ACC112 (cell line): Measurements from ENCODE around the gene JMJD6.

Experiments
- H2AFZ ChIP-seq: fragments of 200-600 bp; sonication (generic); one replicate; pipeline ENCODE4 v1.6.0; 2017; ENCODE audit warnings: antibody characterized with exemption, low read length; ENCODE audit not compliant: unreplicated experiment
- H3K27ac ChIP-seq: fragments of 200-600 bp; sonication (generic); 2 replicates; pipeline ENCODE4 v1.5.1; 2014; ENCODE audit warnings: low read depth, mild to moderate bottlenecking, antibody characterized with exemption, low read length, moderate library complexity
- H3K27me3 ChIP-seq: fragments of 200-600 bp; sonication (generic); 2 replicates; pipeline ENCODE4 v1.6.1; 2014; ENCODE audit warnings: mild to moderate bottlenecking, antibody characterized with exemption, low read length, moderate library complexity, mixed read lengths; ENCODE audit not compliant: insufficient read depth
- H3K36me3 ChIP-seq: fragments of 200-600 bp; sonication (generic); 2 replicates; pipeline ENCODE4 v1.6.1; 2016; ENCODE audit warnings: mild to moderate bottlenecking, antibody characterized with exemption, low read length, moderate library complexity, mixed read lengths; ENCODE audit not compliant: insufficient read depth
- H3K4me1 ChIP-seq: fragments of 200-600 bp; sonication (generic); one replicate; pipeline ENCODE4 v1.6.1; 2016; ENCODE audit warnings: low read length, mixed read lengths; ENCODE audit not compliant: insufficient read depth, unreplicated experiment, control insufficient read depth
- H3K4me3 ChIP-seq: fragments of 200-600 bp; sonication (generic); 2 replicates; pipeline ENCODE4 v1.5.1; 2014; ENCODE audit warnings: mild to moderate bottlenecking, low read depth, low read length
- H3K79me2 ChIP-seq: fragments of 200-600 bp; sonication (generic); one replicate; pipeline ENCODE4 v1.6.0; 2016; ENCODE audit warnings: low read length; ENCODE audit not compliant: control insufficient read depth, unreplicated experiment, insufficient read depth

JMJD6 gene

GRCh38 chr17:76726231-76726775 lies at the start of gene JMJD6:
JMJD6 (minus strand) TSS chr17:76726606; CDS start chr17:76726475, 131 bp downstream.
- Histone ChIP-seq H2AFZ (no peak within 1 kb of the TSS), H3K27ac (peak within 1 kb of the TSS; percentile 95), H3K4me3 (peak within 1 kb of the TSS; percentile 97), H3K36me3 (peaks cover 30% of the 10 kb centered on the region), H3K27me3 (no peaks in the 10 kb centered on the region), H3K79me2 (peaks cover 84% of the 10 kb centered on the region), H3K4me1 (peaks cover 19% of the 10 kb centered on the region)

GRCh38 chr17:76775021-76775600 lies 48.7 kb upstream of the JMJD6 start:
- peaks cover 24% of the 10 kb centered on the region for H3K36me3 ChIP-seq
- H3K27me3 ChIP-seq: no peaks in the 10 kb centered on the region
- no peak overlapping the region for H3K4me3 ChIP-seq
- peaks cover 7% of the 10 kb centered on the region for H3K4me1 ChIP-seq
- H3K27ac ChIP-seq: no peak overlapping the region
- H3K79me2 ChIP-seq: no peaks in the 10 kb centered on the region
- no peak overlapping the region for H2AFZ ChIP-seq

GRCh38 chr17:76772842-76773525 lies 46.6 kb upstream of the JMJD6 start:
- no peaks in the 10 kb centered on the region for H3K27me3 ChIP-seq
- peaks cover 24% of the 10 kb centered on the region for H3K36me3 ChIP-seq
- H2AFZ ChIP-seq: peak overlapping the region; percentile 65
- H3K79me2 ChIP-seq: no peaks in the 10 kb centered on the region
- peak overlapping the region; percentile 74 for H3K27ac ChIP-seq
- peaks cover 7% of the 10 kb centered on the region for H3K4me1 ChIP-seq
- H3K4me3 ChIP-seq: peak overlapping the region; percentile 53

- H3K27ac ChIP-seq: no peak overlapping the region
- H3K36me3 ChIP-seq: peaks cover 18% of the 10 kb centered on the region
- no peak overlapping the region for H2AFZ ChIP-seq
- H3K4me1 ChIP-seq: no peaks in the 10 kb centered on the region
- no peak overlapping the region for H3K4me3 ChIP-seq
- no peaks in the 10 kb centered on the region for H3K79me2 ChIP-seq
- H3K27me3 ChIP-seq: no peaks in the 10 kb centered on the region
Observed at GRCh38 chr17:76758570-76758969, 32.2 kb upstream of the JMJD6 start.

- no peaks in the 10 kb centered on the region for H3K4me1 ChIP-seq
- no peaks in the 10 kb centered on the region for H3K27me3 ChIP-seq
- no peak overlapping the region for H3K4me3 ChIP-seq
- no peak overlapping the region for H2AFZ ChIP-seq
- H3K36me3 ChIP-seq: peaks cover 18% of the 10 kb centered on the region
- H3K79me2 ChIP-seq: no peaks in the 10 kb centered on the region
- H3K27ac ChIP-seq: no peak overlapping the region
Observed at GRCh38 chr17:76757256-76757655, 30.9 kb upstream of the JMJD6 start.

GRCh38 chr17:76755285-76755684 lies 28.9 kb upstream of the JMJD6 start:
- Histone ChIP-seq H3K79me2 (no peaks in the 10 kb centered on the region), H3K27ac (no peak overlapping the region), H2AFZ (no peak overlapping the region), H3K4me3 (no peak overlapping the region), H3K27me3 (no peaks in the 10 kb centered on the region), H3K4me1 (no peaks in the 10 kb centered on the region), H3K36me3 (peaks cover 18% of the 10 kb centered on the region)

GRCh38 chr17:76753061-76753961 lies 26.9 kb upstream of the JMJD6 start:
- H3K27ac ChIP-seq: no peak overlapping the region
- H2AFZ ChIP-seq: no peak overlapping the region
- no peaks in the 10 kb centered on the region for H3K27me3 ChIP-seq
- no peaks in the 10 kb centered on the region for H3K4me1 ChIP-seq
- H3K4me3 ChIP-seq: no peak overlapping the region
- H3K79me2 ChIP-seq: no peaks in the 10 kb centered on the region
- H3K36me3 ChIP-seq: peaks cover 15% of the 10 kb centered on the region

- H3K27me3 ChIP-seq: no peaks in the 10 kb centered on the region
- H3K27ac ChIP-seq: no peak overlapping the region
- no peak overlapping the region for H2AFZ ChIP-seq
- no peaks in the 10 kb centered on the region for H3K79me2 ChIP-seq
- peaks cover 9% of the 10 kb centered on the region; the same call in 1 of the 2 replicates for H3K36me3 ChIP-seq
- no peaks in the 10 kb centered on the region for H3K4me1 ChIP-seq
- no peak overlapping the region for H3K4me3 ChIP-seq
Observed at GRCh38 chr17:76752006-76752405, 25.6 kb upstream of the JMJD6 start.

- no peaks in the 10 kb centered on the region for H3K79me2 ChIP-seq
- no peak overlapping the region for H3K27ac ChIP-seq
- no peaks in the 10 kb centered on the region for H3K27me3 ChIP-seq
- H3K4me1 ChIP-seq: no peaks in the 10 kb centered on the region
- no peak overlapping the region for H3K4me3 ChIP-seq
- H3K36me3 ChIP-seq: peaks cover 10% of the 10 kb centered on the region; the same call in 1 of the 2 replicates
- no peak overlapping the region for H2AFZ ChIP-seq
Observed at GRCh38 chr17:76751416-76751993, 25.1 kb upstream of the JMJD6 start.

- Histone ChIP-seq H2AFZ (no peak overlapping the region), H3K27ac (no peak overlapping the region), H3K79me2 (no peaks in the 10 kb centered on the region), H3K4me1 (peaks cover 3% of the 10 kb centered on the region), H3K4me3 (no peak overlapping the region), H3K27me3 (no peaks in the 10 kb centered on the region), H3K36me3 (peaks cover 31% of the 10 kb centered on the region)
Observed at GRCh38 chr17:76748657-76749056, 22.3 kb upstream of the JMJD6 start.
